HAP-1 (cell line): ENCODE results near the gene LNP1.
"Not testable (repeated sequence)": the region's sequence is repeated elsewhere in the genome, so short reads cannot be mapped to it uniquely, and the experiment has no call there.

Source experiments
- DNase-seq, 2 experiments: peaks; one replicate each; pipeline ENCODE4 v3.0.0-alpha.2; 2016 to 2020; ENCODE audit warnings: low spot score in 2 of 2
- H3K27me3 ChIP-seq: fragments of 250-450 bp; sonication (Bioruptor Pico); 2 replicates; pipeline ENCODE4 v1.5.1; 2020; ENCODE audit warnings: low read depth, mild to moderate bottlenecking, moderate library complexity
- H3K36me3 ChIP-seq: fragments of 250-450 bp; sonication (Bioruptor Pico); replicated peaks from 2 replicates; pipeline ENCODE4 v1.5.1; 2020; ENCODE audit warnings: mild to moderate bottlenecking
- H3K4me1 ChIP-seq: fragments of 250-450 bp; sonication (Bioruptor Pico); 2 replicates; pipeline ENCODE4 v1.5.1; 2020; ENCODE audit warnings: mild to moderate bottlenecking
- H3K4me3 ChIP-seq: fragments of 250-450 bp; sonication (Bioruptor Pico); 2 replicates; pipeline ENCODE4 v1.5.1; 2020; ENCODE audit warnings: mild to moderate bottlenecking, moderate library complexity
- H3K9me3 ChIP-seq: fragments of 250-450 bp; sonication (Bioruptor Pico); 2 replicates; pipeline ENCODE4 v1.5.1; 2020; ENCODE audit warnings: mild to moderate bottlenecking, moderate library complexity
- in situ Hi-C: fragments of 300-500 bp; cut with MboI; formaldehyde crosslinking; loops from 3 replicates; pipeline ENCODE4 v1.14.3; 2020; ENCODE audit warnings: low sequenced_read_pairs, inconsistent platforms, mixed read lengths

Gene LNP1, protein sequence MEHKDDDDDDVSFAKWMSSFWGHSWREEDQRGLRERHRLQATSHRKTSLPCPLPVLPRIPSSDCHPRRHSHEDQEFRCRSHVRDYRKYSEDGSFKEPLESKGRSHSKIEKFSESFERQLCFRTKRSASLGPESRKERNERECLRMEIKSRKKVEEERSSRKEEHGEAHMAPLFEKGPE

DNA sequence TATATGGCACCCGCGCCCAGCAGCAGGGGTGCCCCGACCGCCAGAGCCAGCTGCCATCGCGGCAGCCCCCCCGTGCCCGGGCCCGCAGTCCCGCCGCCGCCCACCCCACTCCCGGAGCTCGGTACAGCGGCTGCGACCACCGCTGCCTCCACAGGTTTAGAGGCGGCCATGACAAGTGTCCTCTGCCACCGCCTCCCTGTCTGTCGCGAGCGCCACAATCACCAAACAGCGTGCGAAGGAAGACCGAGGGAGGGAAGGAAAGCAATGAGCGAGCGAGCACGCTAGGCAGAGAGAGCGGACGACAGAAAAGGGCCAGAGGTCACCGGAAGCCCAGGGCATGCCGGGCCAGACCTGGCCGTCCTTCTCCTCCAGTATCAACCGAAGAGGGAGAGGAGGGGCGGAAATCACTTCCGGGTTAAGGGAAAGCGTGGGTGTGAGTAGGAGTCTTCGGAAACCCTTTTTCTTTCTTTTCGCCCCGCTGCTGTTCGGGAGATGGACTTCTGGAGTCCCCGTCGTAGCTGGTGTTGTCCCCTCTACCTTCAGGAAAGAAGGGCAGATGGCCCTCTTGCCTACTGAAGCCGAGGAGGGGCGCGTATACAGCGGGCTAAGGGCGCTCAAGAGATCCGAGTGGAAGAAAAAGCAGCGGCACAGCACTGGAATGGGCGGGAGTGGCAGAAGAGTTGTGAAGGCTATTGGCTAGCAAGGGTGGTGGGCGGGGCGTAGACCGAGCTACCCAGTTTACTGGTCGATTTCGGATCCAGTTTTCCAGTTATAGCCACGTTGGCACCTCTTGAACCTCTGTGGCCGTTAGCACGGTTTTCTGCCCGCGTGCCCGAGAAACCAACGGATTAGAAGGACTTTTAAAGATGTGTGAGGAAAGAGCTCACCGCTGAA is at the start of gene LNP1, which contains the start of gene TOMM70:
Gene LNP1, plus strand, starts transcription at position 760 of the 894 bp plus-strand sequence. CDS start 28,191 bp downstream, outside the sequence.
Gene TOMM70, minus strand, starts transcription at position 310 of the 894 bp plus-strand sequence. Its CDS starts 140 bp downstream, at position 170.
- in situ Hi-C loops = no loop called here
- H3K9me3 ChIP-seq = no peaks in the 10 kb centered on the region
- no peaks in the 10 kb centered on the region; the same call in 1 of the 2 replicates for H3K36me3 ChIP-seq
- peaks cover 30% of the 10 kb centered on the region for H3K4me1 ChIP-seq
- peak; percentile 95 to 96 for DNase-seq
- H3K27me3 ChIP-seq = no peaks in the 10 kb centered on the region
- H3K4me3 ChIP-seq = peak within 1 kb of the TSS; percentile 62

DNA sequence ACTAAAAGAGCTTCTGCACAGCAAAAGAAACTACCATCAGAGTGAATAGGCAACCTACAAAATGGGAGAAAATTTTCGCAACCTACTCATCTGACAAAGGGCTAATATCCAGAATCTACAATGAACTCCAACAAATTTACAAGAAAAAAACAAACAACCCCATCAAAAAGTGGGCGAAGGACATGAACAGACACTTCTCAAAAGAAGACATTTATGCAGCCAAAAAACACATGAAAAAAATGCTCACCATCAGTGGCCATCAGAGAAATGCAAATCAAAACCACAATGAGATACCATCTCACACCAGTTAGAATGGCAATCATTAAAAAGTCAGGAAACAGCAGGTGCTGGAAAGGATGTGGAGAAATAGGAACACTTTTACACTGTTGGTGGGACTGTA is 49.6 kb upstream of the LNP1 start:
- H3K4me3 ChIP-seq, H3K9me3 ChIP-seq, H3K4me1 ChIP-seq, in situ Hi-C loops, H3K27me3 ChIP-seq, DNase-seq: not testable (repeated sequence)
- peaks cover 63% of the 10 kb centered on the region for H3K36me3 ChIP-seq

DNA sequence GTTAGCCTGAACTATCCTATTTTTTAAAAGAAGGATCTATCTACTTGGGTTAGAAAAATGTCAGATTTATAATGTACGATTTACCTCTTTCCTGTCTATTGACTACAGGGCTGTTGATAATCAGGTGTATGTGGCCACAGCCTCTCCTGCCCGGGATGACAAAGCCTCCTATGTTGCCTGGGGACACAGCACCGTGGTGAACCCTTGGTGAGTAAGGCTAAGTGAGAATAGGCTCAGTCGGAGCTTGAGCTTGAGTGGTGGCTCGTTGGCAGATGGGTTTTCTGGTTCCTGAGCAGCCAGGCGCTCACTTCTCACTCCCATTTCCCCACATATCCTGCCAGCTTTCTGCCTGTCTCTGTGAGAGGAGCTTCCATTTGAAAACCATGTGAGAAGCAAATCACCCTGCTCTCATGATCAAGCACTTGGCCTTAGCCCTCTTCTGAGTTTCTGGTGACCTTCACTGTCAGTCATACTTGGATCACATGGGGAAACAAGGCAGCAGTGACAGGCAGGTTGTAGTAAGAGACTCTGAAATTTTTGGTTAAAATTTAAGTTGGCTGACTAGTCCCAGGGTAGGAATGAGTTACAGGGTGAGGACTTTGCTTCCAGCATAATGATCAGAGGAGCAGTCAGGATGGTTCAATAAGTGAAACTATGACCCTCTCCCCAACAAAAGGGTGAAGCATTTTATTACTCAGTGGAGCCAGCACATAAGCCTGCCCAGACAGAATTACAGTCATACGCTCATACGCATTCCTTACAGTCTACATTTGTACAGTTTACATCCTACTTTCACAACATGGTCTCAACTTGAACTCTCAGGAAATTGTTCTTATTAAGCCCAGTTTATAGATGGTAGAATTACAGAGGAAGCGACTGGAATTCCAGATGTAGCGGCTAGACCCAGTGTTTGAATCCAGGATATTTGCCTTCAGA is 48.8 kb upstream of the LNP1 start:
- no peak overlapping the region for H3K4me3 ChIP-seq
- H3K27me3 ChIP-seq = no peaks in the 10 kb centered on the region
- H3K4me1 ChIP-seq = no peaks in the 10 kb centered on the region
- DNase-seq = no peak
- no peaks in the 10 kb centered on the region for H3K9me3 ChIP-seq
- in situ Hi-C loops = no loop called here
- peaks cover 58% of the 10 kb centered on the region for H3K36me3 ChIP-seq

DNA sequence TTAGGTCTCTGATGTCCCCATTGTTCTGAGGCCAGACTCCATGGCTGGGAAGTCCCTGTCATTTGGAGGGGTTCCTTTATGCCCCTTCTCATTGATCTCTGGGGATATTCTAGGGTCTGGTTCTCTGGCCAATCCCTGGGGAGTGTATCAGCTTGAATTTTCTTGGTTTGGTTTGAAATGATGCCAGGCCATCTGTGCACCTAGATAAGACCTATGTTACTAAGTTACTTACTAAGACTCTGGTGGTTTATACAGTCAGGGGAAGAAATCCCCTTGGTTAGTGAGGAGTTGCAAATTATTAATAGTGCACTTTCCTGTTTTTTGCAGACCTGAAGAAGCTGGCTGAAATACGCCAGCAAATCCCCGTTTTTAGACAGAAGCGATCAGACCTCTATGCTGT is 46.5 kb upstream of the LNP1 start:
- no peak for DNase-seq

DNA sequence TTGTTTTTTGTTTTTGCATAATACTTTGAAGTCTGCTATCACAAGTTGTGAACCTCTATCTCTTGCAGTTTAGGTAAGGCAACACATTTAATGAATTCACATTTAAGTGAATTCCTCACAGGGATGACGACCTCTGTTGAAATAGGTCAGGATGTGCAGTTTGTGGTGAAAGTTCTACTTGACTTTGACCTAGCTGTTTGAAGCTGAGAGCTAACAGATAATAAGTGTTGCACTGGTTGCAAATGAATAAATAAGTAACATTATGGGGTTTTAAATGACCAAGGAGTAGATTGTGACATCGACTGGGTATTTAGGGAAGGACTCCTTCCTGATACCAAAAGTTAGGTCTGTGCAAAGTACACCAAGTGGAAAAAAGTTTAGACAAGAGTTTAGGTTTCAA is 42.9 kb upstream of the LNP1 start:
- in situ Hi-C loops = no loop called here
- DNase-seq = no peak
- peaks cover 30% of the 10 kb centered on the region for H3K36me3 ChIP-seq
- H3K4me1 ChIP-seq = no peaks in the 10 kb centered on the region
- H3K9me3 ChIP-seq = no peaks in the 10 kb centered on the region
- H3K27me3 ChIP-seq = no peaks in the 10 kb centered on the region
- no peak overlapping the region for H3K4me3 ChIP-seq

More for the DNA sequence above, 46.5 kb upstream of the LNP1 start:
- no peak overlapping the region for H3K4me3 ChIP-seq
- H3K4me1 ChIP-seq = no peaks in the 10 kb centered on the region
- in situ Hi-C loops = no loop called here
- peaks cover 47% of the 10 kb centered on the region for H3K36me3 ChIP-seq
- no peaks in the 10 kb centered on the region for H3K9me3 ChIP-seq
- no peaks in the 10 kb centered on the region for H3K27me3 ChIP-seq

DNA sequence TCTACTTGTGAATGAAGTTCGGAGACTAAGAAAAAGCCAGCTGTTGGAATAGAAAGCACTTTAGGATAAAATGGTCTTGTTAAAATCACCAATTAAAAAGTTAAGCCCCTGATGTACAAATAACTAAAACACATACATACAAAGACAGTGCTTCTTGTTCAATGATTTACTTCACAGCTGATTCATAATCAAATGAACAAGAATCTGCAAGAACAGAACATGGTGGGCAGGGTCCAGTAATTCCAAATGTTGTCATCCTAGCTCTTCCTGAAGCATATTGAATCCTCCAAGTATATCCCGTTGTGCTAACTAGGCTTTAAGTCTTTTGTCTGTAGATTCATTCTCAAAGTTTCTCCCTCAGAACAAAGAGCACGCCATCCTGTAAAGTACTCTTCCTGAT is 42.3 kb upstream of the LNP1 start:
- Histone ChIP-seq H3K36me3 (peaks cover 36% of the 10 kb centered on the region), H3K9me3 (no peaks in the 10 kb centered on the region), H3K27me3 (no peaks in the 10 kb centered on the region), H3K4me3 (no peak overlapping the region), H3K4me1 (no peaks in the 10 kb centered on the region)
- DNase-seq = no peak
- in situ Hi-C loops = no loop called here

DNA sequence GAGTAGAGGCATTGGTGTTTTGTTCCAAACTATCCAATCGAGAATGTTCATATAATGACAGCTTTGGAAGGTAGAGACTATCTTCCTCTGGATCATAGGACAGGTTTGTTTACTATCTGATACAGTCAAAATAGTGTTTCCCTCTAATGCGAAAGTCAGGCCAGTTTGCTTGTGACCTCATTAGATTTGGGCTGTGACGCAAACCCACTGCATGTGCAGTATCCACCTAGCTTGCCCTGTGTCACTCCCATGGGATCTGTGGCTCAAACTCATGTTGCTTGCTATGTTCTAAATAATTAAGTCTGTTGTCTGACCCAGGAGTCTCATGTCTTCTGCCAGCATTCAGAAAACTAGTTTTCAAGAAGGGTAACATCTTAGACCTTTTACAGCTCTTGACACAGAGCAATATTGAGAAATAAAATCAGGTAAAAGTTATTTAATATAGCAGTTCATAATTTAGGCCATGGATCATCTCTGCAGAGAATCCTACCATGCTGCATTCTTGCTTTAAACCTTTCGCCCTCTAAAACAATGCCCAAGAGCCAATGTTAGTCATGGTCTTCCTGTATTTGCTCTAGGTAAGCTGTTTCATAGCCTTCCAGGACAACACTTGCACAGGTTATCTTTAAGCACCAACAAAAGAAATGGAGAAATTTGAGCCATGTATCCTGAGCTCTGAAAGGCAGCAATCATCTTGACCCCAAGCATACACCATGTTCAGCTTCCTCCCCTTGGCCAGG is 40.4 kb upstream of the LNP1 start:
- DNase-seq = no peak
- in situ Hi-C loops = no loop called here
- H3K27me3 ChIP-seq = no peaks in the 10 kb centered on the region
- no peaks in the 10 kb centered on the region for H3K4me1 ChIP-seq
- H3K36me3 ChIP-seq = peaks cover 36% of the 10 kb centered on the region
- no peak overlapping the region for H3K4me3 ChIP-seq
- no peaks in the 10 kb centered on the region for H3K9me3 ChIP-seq

DNA sequence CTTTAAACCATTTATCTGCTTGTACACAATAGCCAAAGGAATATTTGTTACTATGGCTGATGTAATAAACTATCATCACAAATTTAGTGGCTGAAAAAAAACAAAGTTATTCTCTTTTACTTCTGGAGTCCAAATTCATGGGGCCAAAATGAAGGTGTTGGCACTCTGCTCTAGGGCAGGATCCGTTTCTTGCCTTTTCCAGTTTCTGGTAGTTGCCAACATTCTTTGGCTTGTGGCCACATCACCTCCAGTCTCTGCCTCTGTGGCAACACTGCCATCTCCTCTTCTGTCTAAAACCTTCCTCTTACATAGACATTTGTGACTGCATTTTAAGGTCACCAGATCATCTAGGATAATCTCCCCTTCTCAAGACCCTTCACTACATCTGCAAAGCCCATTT is 39.4 kb upstream of the LNP1 start:
- Histone ChIP-seq H3K27me3 (no peaks in the 10 kb centered on the region), H3K36me3 (peaks cover 43% of the 10 kb centered on the region), H3K4me3 (no peak overlapping the region), H3K9me3 (no peaks in the 10 kb centered on the region), H3K4me1 (no peaks in the 10 kb centered on the region)
- in situ Hi-C loops = no loop called here
- DNase-seq = no peak

DNA sequence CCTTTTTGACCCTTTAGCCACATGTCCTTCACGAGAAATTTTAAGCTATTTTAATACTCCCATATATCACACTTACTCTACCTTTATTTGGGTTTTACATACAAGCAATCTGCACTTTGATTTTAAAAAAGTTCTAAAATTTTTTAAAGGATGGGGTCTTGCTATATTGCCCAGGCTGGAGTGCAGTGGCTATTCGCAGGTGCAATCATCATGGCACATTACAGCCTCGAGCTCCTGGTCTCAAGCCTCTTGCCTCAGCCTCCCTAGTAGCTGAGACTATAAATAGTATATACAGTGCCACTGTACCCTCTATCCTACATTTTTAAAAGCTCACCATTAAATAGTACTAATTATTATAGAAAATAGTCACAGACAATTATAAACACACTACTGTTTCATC is 36.9 kb upstream of the LNP1 start:
- in situ Hi-C loops = no loop called here
- no peaks in the 10 kb centered on the region for H3K9me3 ChIP-seq
- peaks cover 52% of the 10 kb centered on the region for H3K36me3 ChIP-seq
- no peaks in the 10 kb centered on the region for H3K27me3 ChIP-seq
- no peak overlapping the region for H3K4me3 ChIP-seq
- no peaks in the 10 kb centered on the region for H3K4me1 ChIP-seq
- no peak for DNase-seq

DNA sequence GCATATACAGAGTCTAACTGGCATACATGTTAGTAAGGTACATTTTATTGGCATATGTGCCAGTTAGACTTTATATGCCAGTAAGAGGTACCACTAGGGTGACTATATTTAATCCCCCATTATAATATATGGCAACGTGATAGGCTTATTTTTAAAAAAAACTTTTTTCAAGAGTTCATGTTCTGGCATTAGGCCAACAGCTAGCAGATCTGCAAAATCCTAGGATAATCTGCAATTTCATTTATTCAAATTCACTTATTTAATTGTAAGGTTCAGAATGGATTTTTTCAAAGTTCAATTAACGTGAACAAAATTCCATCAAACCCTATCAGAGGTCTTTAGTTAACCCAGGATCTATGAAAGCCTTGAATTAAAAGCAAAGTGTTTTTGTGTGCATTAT is 34.9 kb upstream of the LNP1 start:
- H3K9me3 ChIP-seq = no peaks in the 10 kb centered on the region
- in situ Hi-C loops = no loop called here
- H3K36me3 ChIP-seq = peaks cover 52% of the 10 kb centered on the region
- no peaks in the 10 kb centered on the region for H3K27me3 ChIP-seq
- no peak for DNase-seq
- H3K4me3 ChIP-seq = no peak overlapping the region
- no peaks in the 10 kb centered on the region for H3K4me1 ChIP-seq

DNA sequence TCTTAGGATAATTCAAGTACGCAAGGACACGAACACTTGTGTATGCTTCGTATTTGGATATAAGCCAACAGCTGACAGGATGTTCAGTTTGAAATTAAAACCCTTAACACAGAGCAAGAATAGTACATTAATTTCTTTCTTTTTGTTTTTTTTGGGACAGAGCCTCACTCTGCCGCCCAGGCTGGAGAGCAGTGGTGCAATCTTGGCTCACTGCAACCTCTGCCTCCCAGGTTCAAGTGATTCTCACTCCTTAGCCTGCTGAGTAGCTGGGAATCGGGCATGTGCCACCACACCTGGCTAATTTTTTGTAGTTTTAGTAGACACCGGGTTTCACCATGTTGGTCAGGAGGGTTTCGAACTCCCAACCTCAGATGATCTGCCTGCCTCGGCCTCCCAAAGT is 32.9 kb upstream of the LNP1 start:
- H3K27me3 ChIP-seq = no peaks in the 10 kb centered on the region
- peaks cover 58% of the 10 kb centered on the region for H3K36me3 ChIP-seq
- no peak overlapping the region for H3K4me3 ChIP-seq
- no peaks in the 10 kb centered on the region for H3K4me1 ChIP-seq
- no peak for DNase-seq
- in situ Hi-C loops = no loop called here
- no peaks in the 10 kb centered on the region for H3K9me3 ChIP-seq

DNA sequence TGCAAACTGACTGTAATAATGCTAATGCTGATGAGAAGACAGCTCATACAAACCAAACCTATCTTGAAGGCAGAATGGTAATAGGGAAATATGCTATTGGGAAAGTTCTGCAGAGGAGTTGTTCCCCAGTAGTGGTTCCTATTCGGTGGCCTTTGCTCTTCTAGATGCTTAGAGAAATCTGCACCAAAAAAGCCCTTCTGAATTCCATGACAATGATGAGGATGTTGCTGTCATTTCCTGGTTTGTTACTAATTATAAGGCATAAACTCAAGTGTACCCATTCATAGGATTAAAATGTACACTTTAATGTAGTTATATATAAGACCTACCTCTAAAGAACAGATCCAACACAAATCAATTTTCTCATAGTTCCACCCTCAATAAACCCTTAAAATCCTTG is 30.6 kb upstream of the LNP1 start:
- H3K36me3 ChIP-seq = peaks cover 65% of the 10 kb centered on the region
- no peaks in the 10 kb centered on the region for H3K9me3 ChIP-seq
- no peaks in the 10 kb centered on the region for H3K4me1 ChIP-seq
- H3K4me3 ChIP-seq = no peak overlapping the region
- no peak for DNase-seq
- in situ Hi-C loops = no loop called here
- H3K27me3 ChIP-seq = no peaks in the 10 kb centered on the region

DNA sequence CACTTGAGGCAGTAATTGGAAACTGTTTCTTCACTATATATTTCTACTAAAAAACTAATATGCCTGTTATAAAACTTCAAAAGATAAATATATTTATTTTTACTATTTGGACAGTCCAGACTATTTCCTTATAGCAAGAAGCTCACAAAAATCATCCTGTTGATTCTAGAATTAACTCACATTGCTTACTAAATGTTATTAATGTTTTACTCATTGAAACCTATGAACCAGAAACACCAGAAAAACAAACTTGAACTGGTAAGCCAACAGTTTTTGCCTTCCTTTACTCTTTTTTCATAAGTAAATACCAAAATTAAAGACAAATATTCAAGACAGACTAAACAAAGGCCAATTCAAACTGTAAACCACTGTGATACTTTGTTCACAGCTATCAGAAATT is 26.8 kb upstream of the LNP1 start:
- no peaks in the 10 kb centered on the region for H3K4me1 ChIP-seq
- peaks cover 60% of the 10 kb centered on the region for H3K36me3 ChIP-seq
- no peak for DNase-seq
- no peaks in the 10 kb centered on the region for H3K9me3 ChIP-seq
- no peaks in the 10 kb centered on the region for H3K27me3 ChIP-seq
- no peak overlapping the region for H3K4me3 ChIP-seq
- in situ Hi-C loops = no loop called here
